H1 (cell line): ENCODE measurements around the gene COIL. TPM values are rescaled to one million over a fixed set of nuclear protein-coding genes. Genes with fewer than 3 reads are reported as not detected.

Source experiments
- CTCF ChIA-PET: fragments of 300-600 bp; sonication (Branson Sonifier 250); formaldehyde crosslinking; loops from one replicate; lab custom pipeline; 2021; ENCODE audit not compliant: partially characterized antibody; lab: Charles Lee
- POLR2A ChIA-PET: fragments of 300-600 bp; sonication (Branson Sonifier 250); formaldehyde crosslinking; loops from one replicate; lab custom pipeline; 2021; ENCODE audit warnings: inconsistent platforms; ENCODE audit not compliant: partially characterized antibody; lab: Charles Lee
- DNase-seq, 2 experiments: peaks; one replicate each; pipeline versions ENCODE4 v3.0.0 to v3.0.0-alpha.2; 2010 to 2022; ENCODE audit warnings: low spot score in 2 of 2, low read depth in 1 of 2, mixed read lengths in 1 of 2
- FAIRE-seq: peaks from 2 replicates; lab custom pipeline; 2011; peaks lifted over from hg19 to GRCh38; lab: Jason Lieb, UNC
- H2AFZ ChIP-seq: 2 replicates; pipeline ENCODE4 v1.8.1; 2012; ENCODE audit warnings: low read length, inconsistent platforms
- H2AK5ac ChIP-seq: 2 replicates; pipeline ENCODE4 v1.6.1; 2013; ENCODE audit warnings: low read depth, low read length
- H2BK120ac ChIP-seq: replicated peaks from 2 replicates; pipeline ENCODE3; 2013; ENCODE audit warnings: low read depth, low read length, inconsistent platforms
- H2BK12ac ChIP-seq: 2 replicates; pipeline ENCODE4 v1.6.1; 2013; ENCODE audit warnings: low read depth, low read length
- H2BK15ac ChIP-seq: 2 replicates; pipeline ENCODE4 v1.6.1; 2013; ENCODE audit warnings: low read length
- H2BK20ac ChIP-seq: 2 replicates; pipeline ENCODE4 v1.6.1; 2013; ENCODE audit warnings: low read length
- H2BK5ac ChIP-seq: 2 replicates; pipeline ENCODE4 v1.6.1; 2013; ENCODE audit warnings: low read depth, low read length
- H3K14ac ChIP-seq: 2 replicates; pipeline ENCODE4 v1.6.1; 2013; ENCODE audit warnings: inconsistent platforms; ENCODE audit not compliant: insufficient read length
- H3K18ac ChIP-seq: 2 replicates; pipeline ENCODE4 v1.6.1; 2013; ENCODE audit warnings: low read length; ENCODE audit errors: extremely low read depth
- H3K23ac ChIP-seq: 2 replicates; pipeline ENCODE4 v1.6.1; 2013; ENCODE audit warnings: inconsistent platforms; ENCODE audit not compliant: insufficient read length
- H3K23me2 ChIP-seq: 2 replicates; pipeline ENCODE4 v1.6.1; 2013; ENCODE audit warnings: low read depth, low read length
- H3K27ac ChIP-seq: 2 replicates; pipeline ENCODE4 v1.6.1; 2011; ENCODE audit warnings: low read depth, low read length, inconsistent platforms
- H3K27me3 ChIP-seq, 4 experiments: replicated peaks in 1 of 4; 1 replicate in 1 of 4; 2 replicates in 3 of 4; pipeline versions ENCODE4 v1.6.1 to v1.8.1; 2011 to 2013; ENCODE audit warnings: low read length in 3 of 4, mild to moderate bottlenecking in 3 of 4, inconsistent platforms in 2 of 4, mixed read lengths in 2 of 4, moderate library complexity in 1 of 4; ENCODE audit not compliant: control insufficient read depth in 3 of 4, insufficient read depth in 3 of 4; ENCODE audit errors: extremely low read depth in 1 of 4
- H3K36me3 ChIP-seq, 4 experiments: 2 replicates each; pipeline versions ENCODE4 v1.6.1 to v1.8.1; 2011 to 2013; ENCODE audit warnings: mild to moderate bottlenecking in 4 of 4, low read length in 3 of 4, moderate library complexity in 2 of 4, control low read depth in 1 of 4, inconsistent platforms in 1 of 4; ENCODE audit not compliant: insufficient read depth in 4 of 4, control insufficient read depth in 2 of 4
- H3K4ac ChIP-seq: replicated peaks from 2 replicates; pipeline ENCODE3; 2013; ENCODE audit warnings: low read length, low read depth, mixed read lengths, inconsistent platforms; ENCODE audit not compliant: insufficient read length
- H3K4me1 ChIP-seq, 4 experiments: replicated peaks in 1 of 4; 1 replicate in 1 of 4; 2 replicates in 3 of 4; pipeline versions ENCODE4 v1.6.1 to v1.8.1; 2011 to 2013; ENCODE audit warnings: low read length in 3 of 4, inconsistent platforms in 2 of 4, mixed read lengths in 1 of 4; ENCODE audit not compliant: insufficient read depth in 4 of 4, control insufficient read depth in 3 of 4
- H3K4me2 ChIP-seq, 2 experiments: 2 replicates each; pipeline versions ENCODE4 v1.6.1 to v1.8.1; 2011 to 2013; ENCODE audit warnings: low read depth in 2 of 2, low read length in 2 of 2, control low read depth in 1 of 2, inconsistent platforms in 1 of 2, mild to moderate bottlenecking in 1 of 2; ENCODE audit not compliant: insufficient read depth in 1 of 2
- H3K4me3 ChIP-seq, 4 experiments: fragments of 200-600, 300-600 bp in 1 of 4; sonication (generic), shearing (Covaris generic), sonication (Bioruptor Twin) in 1 of 4; 2 replicates each; pipeline versions ENCODE4 v1.5.1 to v1.8.1; 2011 to 2016; ENCODE audit warnings: low read length in 4 of 4, low read depth in 3 of 4, control low read depth in 2 of 4, inconsistent platforms in 2 of 4, mild to moderate bottlenecking in 2 of 4, mixed read lengths in 1 of 4, moderate library complexity in 1 of 4; ENCODE audit not compliant: insufficient read depth in 2 of 4; ENCODE audit errors: extremely low read depth in 1 of 4
- H3K56ac ChIP-seq: replicated peaks from 2 replicates; pipeline ENCODE3; 2013; ENCODE audit warnings: low read depth, mild to moderate bottlenecking, mixed read lengths, low read length, inconsistent platforms; ENCODE audit not compliant: insufficient read length
- H3K79me1 ChIP-seq: 2 replicates; pipeline ENCODE4 v1.6.1; 2013; ENCODE audit warnings: low read depth, low read length, control low read depth
- H3K79me2 ChIP-seq, 2 experiments: 2 replicates each; pipeline versions ENCODE4 v1.6.1 to v1.8.1; 2012 to 2013; ENCODE audit warnings: low read length in 2 of 2, mild to moderate bottlenecking in 2 of 2, inconsistent platforms in 1 of 2; ENCODE audit not compliant: insufficient read depth in 2 of 2, control insufficient read depth in 1 of 2
- H3K9ac ChIP-seq, 4 experiments: replicated peaks in 1 of 4; 1 replicate in 1 of 4; 2 replicates in 3 of 4; pipeline versions ENCODE4 v1.6.1 to v1.8.1; 2011 to 2013; ENCODE audit warnings: low read depth in 3 of 4, low read length in 3 of 4, control low read depth in 2 of 4, mild to moderate bottlenecking in 2 of 4, moderate library complexity in 2 of 4, inconsistent platforms in 1 of 4; ENCODE audit errors: extremely low read depth in 1 of 4
- H3K9me3 ChIP-seq, 2 experiments: 2 replicates each; pipeline versions ENCODE4 v1.6.1 to v1.8.1; 2012 to 2013; ENCODE audit warnings: mild to moderate bottlenecking in 2 of 2, moderate library complexity in 2 of 2, control low read depth in 1 of 2, inconsistent platforms in 1 of 2, low read depth in 1 of 2, low read length in 1 of 2, mixed read lengths in 1 of 2; ENCODE audit not compliant: insufficient read depth in 2 of 2
- H4K20me1 ChIP-seq, 2 experiments: replicated peaks in 1 of 2; 2 replicates each; pipeline versions ENCODE3 to v1.8.1; 2011 to 2013; ENCODE audit warnings: inconsistent platforms in 2 of 2, low read length in 2 of 2, mild to moderate bottlenecking in 1 of 2; ENCODE audit not compliant: insufficient read depth in 2 of 2, control insufficient read depth in 1 of 2
- H4K5ac ChIP-seq: 2 replicates; pipeline ENCODE4 v1.6.1; 2013; ENCODE audit warnings: low read length, low read depth, mixed read lengths, inconsistent platforms; ENCODE audit not compliant: insufficient read length
- H4K8ac ChIP-seq: 2 replicates; pipeline ENCODE4 v1.8.0; 2013; ENCODE audit warnings: mild to moderate bottlenecking, moderate library complexity, low read length, inconsistent platforms; ENCODE audit not compliant: insufficient read depth; ENCODE audit errors: extremely low read depth
- H4K91ac ChIP-seq: replicated peaks from 2 replicates; pipeline ENCODE3; 2013; ENCODE audit warnings: low read length, mixed read lengths, inconsistent platforms; ENCODE audit not compliant: insufficient read length
- BCL11A ChIP-seq, 2 experiments: IDR thresholded peaks; one replicate each; pipeline ENCODE4 v1.6.1; 2011; ENCODE audit warnings: low read depth in 2 of 2, low read length in 2 of 2, mild to moderate bottlenecking in 2 of 2
- CHD1 ChIP-seq: IDR thresholded peaks from 2 replicates; pipeline ENCODE4 v1.6.1; 2012; ENCODE audit warnings: low read depth, low read length, improper control_type of control experiment
- GTF2F1 ChIP-seq: IDR thresholded peaks from 2 replicates; pipeline ENCODE4 v1.6.1; 2012; ENCODE audit warnings: low read depth, low read length, improper control_type of control experiment, borderline replicate concordance
- KDM5A ChIP-seq: fragments of 200-600 bp; IDR thresholded peaks from 2 replicates; pipeline ENCODE4 v1.7.1; 2012; ENCODE audit warnings: mild to moderate bottlenecking, low read length, inconsistent platforms, mixed read lengths
- MAFK ChIP-seq: IDR thresholded peaks from 2 replicates; pipeline ENCODE4 v1.6.1; 2012; ENCODE audit warnings: low read depth, mild to moderate bottlenecking, improper control_type of control experiment, low read length
- SIRT6 ChIP-seq: IDR thresholded peaks from one replicate; pipeline ENCODE4 v1.7.1; 2012; ENCODE audit warnings: low read length, inconsistent platforms
- USF2 ChIP-seq: IDR thresholded peaks from 2 replicates; pipeline ENCODE4 v1.6.1; 2011; ENCODE audit warnings: low read length, improper control_type of control experiment
- WGBS, 2 experiments: shearing (Covaris generic) in 1 of 2; methylation state at CpG; one replicate each; pipeline versions ENCODE4 v1.1.6 to v1.1.7; 2013 to 2015; ENCODE audit warnings: low lambda C conversion rate in 2 of 2, mixed read lengths in 2 of 2, inconsistent platforms in 1 of 2, low coverage in 1 of 2, missing lambda C conversion rate in 1 of 2; ENCODE audit not compliant: insufficient replicate concordance in 2 of 2, insufficient coverage in 1 of 2, insufficient read length in 1 of 2; ENCODE audit errors: extremely low coverage in 1 of 2, missing lambda C conversion rate in 1 of 2; 5-methylcytosine and 5-hydroxymethylcytosine counted together
- polyA plus RNA-seq, 7 experiments: library from polyadenylated mRNA; depleted of rRNA in 3 of 7; stranded (reverse) in 5 of 7; unstranded in 2 of 7; fragments of >200 nt in 5 of 7; fragments of 200-250 nt in 2 of 7; gene quantifications; 1 replicate in 5 of 7; 2 replicates in 1 of 7; 4 replicates in 1 of 7; pipeline versions ENCODE4 v1.2.1 to v1.2.3, GENCODE V29; 2011 to 2013; ENCODE audit warnings: missing spikeins in 2 of 7, mixed read lengths in 2 of 7
- total RNA-seq: library from RNA; stranded (reverse); fragmentation: NEBNext Ultra II Directional; extraction: Animal tissue kit (Norgen Biotek cat#: 25700); gene quantifications from 2 replicates; pipeline ENCODE4 v1.2.1, GENCODE V29; 2021

Gene COIL
- total and polyA plus RNA-seq, 2 of the 8 experiments (the other 6 are each of a cell fraction or from before 2014, with no cell fraction given) = 5.2 to 23.6 TPM

- 93% methylated on average over 1 of the region's 1 CpG; no CpG with 5 or more reads in 1 of the 2 experiments for WGBS, 2 experiments
- DNase-seq = no peak
- no peak overlapping the region for H3K4me3 ChIP-seq
- no peak for FAIRE-seq
- no peak overlapping the region for H4K91ac ChIP-seq
- no peak overlapping the region for H3K18ac ChIP-seq
- no peak overlapping the region for H3K23ac ChIP-seq
- no peak overlapping the region for H3K9ac ChIP-seq
- H2BK20ac ChIP-seq = no peak overlapping the region
- no peak overlapping the region for H2AK5ac ChIP-seq
- no peaks in the 10 kb centered on the region for H3K4me1 ChIP-seq
- H4K20me1 ChIP-seq = peaks cover 0 to under 1% of the 10 kb centered on the region in 2 experiments
- H3K9me3 ChIP-seq = no peaks in the 10 kb centered on the region
- no peak overlapping the region for H2AFZ ChIP-seq
- no peak overlapping the region for H2BK120ac ChIP-seq
- peaks cover 5% of the 10 kb centered on the region for H3K79me1 ChIP-seq
- no peak overlapping the region for H3K4ac ChIP-seq
- no peaks in the 10 kb centered on the region for H3K27me3 ChIP-seq
- H3K23me2 ChIP-seq = no peaks in the 10 kb centered on the region
- ChIA-PET CTCF (interaction anchor here (0.6 kb wide), 1 partner anchor 49 kb away, joined by 4 read pairs; no protein-coding TSS in a partner anchor), POLR2A (no interaction called here)
- peaks cover 0 to 6% of the 10 kb centered on the region in 2 experiments; a peak in 1 of 4 replicates for H3K79me2 ChIP-seq
- H3K4me2 ChIP-seq = no peak overlapping the region
- H3K36me3 ChIP-seq = peaks cover 4 to 38% (median 26%) of the 10 kb centered on the region in 4 experiments
- no peak overlapping the region for H2BK12ac ChIP-seq
- no peak overlapping the region for H2BK15ac ChIP-seq
- no peak overlapping the region for H4K8ac ChIP-seq
- H3K14ac ChIP-seq = no peak overlapping the region
- H4K5ac ChIP-seq = no peak overlapping the region
- no peak overlapping the region for H2BK5ac ChIP-seq
- H3K56ac ChIP-seq = no peak overlapping the region
- H3K27ac ChIP-seq = no peak overlapping the region
- TF ChIP-seq CHD1 (no peak), USF2 (no peak), SIRT6 (no peak), BCL11A (IDR thresholded peaks at IDR 0.05; ENCODE audit: low read depth in 2 of 2, low read length in 2 of 2) (no peak), GTF2F1 (no peak), KDM5A (no peak), MAFK (no peak)
These were observed 13.1 kb downstream of the COIL start for GRCh38 chr17:56947741-56948140.
